Measurements from ENCODE around the gene B4GALT5.

The B4GALT5 gene

DNA sequence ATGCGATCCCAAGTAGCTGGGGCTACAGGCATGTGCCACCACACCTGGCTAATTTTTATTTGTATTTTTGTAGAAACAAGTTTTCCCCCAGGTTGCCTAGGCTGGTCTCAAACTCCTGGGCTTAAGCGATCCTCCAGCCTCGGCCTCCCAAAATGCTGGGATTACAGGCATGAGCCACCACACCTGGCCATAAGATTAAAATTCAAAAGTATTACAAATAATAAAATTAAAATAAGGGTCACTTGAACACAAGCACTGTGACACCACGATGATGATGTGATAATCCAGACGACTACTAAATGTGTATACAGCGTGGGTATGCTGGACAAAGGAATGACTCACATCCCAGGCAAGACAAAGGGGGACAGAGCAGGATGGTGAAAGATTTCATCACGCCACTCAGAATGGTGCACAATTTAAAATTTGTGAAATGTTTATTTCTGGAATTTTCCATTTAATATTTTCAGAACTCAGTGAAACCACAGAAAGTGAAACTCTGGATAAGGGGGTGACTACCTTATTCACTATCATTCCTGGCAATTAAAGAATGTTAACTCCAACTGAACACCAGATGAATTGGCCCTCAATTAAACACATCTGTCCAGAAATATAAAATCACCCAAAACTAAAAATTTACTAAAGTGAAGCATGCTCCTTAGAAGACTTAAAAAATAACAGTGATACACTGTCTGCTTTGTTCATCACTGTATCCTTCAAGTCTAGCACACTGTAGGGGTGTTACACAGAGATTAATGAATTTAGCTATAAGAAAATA is 13.1 kb downstream of the B4GALT5 start:
- no peak overlapping the region for H3K4me3 ChIP-seq (ENCODE audit: low read depth, low read length)
- no peak for TF ChIP-seq CTCF (IDR thresholded peaks at IDR 0.05; ENCODE audit: insufficient read depth, low read depth, low read length, missing control alignments)
- no peak for DNase-seq (ENCODE audit: low read depth)

DNA sequence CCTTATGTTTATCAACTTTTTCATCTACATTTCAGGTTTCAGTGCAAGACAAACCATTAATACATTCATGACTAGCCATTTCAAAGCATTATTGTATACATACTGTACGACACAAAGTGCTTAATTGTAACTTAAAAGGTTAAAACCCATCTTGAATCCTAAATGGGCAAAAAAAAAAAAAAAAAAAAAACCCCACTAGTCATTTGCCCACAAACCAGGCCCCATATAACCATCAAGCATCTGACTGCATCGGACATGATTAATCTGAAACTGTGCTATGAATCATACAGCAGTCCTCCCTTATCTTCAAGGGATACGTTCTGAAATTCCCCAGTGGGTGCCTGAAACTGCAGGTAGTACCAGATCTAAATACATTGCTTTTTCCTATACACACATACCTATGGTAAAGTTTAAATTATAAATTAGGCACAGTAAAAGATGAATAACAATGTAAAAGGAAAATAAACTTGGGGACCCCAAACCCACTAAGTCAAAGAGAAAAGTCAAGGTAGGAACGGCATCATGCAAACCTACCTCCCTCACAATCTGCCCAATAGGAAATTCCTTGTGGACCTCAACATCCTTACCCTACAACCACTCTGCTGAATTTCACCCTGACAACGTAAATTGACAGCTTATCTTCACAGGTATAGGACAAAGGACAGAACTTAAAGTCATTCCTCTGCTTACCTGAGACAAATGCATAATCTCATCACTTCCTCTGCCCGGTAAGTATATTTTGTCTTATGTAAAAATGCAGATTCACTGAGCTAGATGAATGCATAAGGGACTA is 14.3 kb downstream of the B4GALT5 start:
- no peak for TF ChIP-seq CTCF (IDR thresholded peaks at IDR 0.05; ENCODE audit: insufficient read depth, low read depth, low read length, missing control alignments)
- H3K4me3 ChIP-seq (ENCODE audit: low read depth, low read length) = peak overlapping the region; percentile 32

DNA sequence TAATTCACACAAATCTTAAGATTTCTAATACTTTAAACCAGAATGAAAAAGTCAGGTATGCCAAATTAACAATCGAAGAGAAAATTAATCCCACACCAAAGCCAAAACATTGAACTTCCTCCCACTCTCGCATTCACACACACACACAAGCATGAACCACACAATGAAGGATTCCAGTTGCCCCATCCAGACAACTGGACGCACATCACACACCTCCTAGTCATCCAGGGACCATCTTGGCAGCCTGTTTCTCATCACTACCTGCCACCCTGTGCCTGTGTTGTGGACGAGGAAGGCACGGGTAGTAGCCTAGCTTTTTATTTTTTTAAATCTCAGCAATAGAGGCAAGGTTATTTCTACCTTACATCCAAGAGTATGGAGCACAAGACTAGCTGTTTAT is 15.2 kb downstream of the B4GALT5 start:
- H3K4me3 ChIP-seq (ENCODE audit: low read depth, low read length) = no peak overlapping the region
- no peak for TF ChIP-seq CTCF (IDR thresholded peaks at IDR 0.05; ENCODE audit: insufficient read depth, low read depth, low read length, missing control alignments)
- no peak for DNase-seq (ENCODE audit: low read depth)

More for the DNA sequence above, 14.3 kb downstream of the B4GALT5 start:
- peak; percentile 85 for DNase-seq (ENCODE audit: low read depth)

GRCh38 chr20:49697071-49697470 is 16.6 kb downstream of the B4GALT5 start:
- no peak overlapping the region for H3K4me3 ChIP-seq (ENCODE audit: low read depth, low read length)
- DNase-seq (ENCODE audit: low read depth) = no peak
- no peak for TF ChIP-seq CTCF (IDR thresholded peaks at IDR 0.05; ENCODE audit: insufficient read depth, low read depth, low read length, missing control alignments)

DNA sequence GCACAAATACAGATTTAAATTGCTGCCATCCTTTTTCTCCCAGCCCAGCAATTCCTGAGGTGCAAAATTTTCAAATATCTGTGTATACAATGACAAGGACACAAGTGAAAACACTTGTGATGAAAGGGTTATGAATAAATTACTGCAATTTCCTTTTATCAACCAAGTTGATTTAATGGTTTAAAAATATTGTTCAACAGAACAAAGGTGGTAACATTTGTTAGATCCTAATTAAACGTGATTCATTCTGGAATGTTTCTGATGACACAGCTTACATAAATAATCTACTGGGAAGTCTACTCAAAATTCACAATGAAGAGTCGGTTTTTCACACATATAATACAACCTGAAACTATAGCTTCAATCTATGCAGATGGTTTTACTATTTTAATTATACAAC is 17.1 kb downstream of the B4GALT5 start:
- DNase-seq (ENCODE audit: low read depth) = no peak
- TF ChIP-seq CTCF (IDR thresholded peaks at IDR 0.05; ENCODE audit: insufficient read depth, low read depth, low read length, missing control alignments) = no peak
- H3K4me3 ChIP-seq (ENCODE audit: low read depth, low read length) = no peak overlapping the region

GRCh38 chr20:49695830-49696229 is 17.8 kb downstream of the B4GALT5 start:
- no peak for TF ChIP-seq CTCF (IDR thresholded peaks at IDR 0.05; ENCODE audit: insufficient read depth, low read depth, low read length, missing control alignments)
- H3K4me3 ChIP-seq (ENCODE audit: low read depth, low read length) = no peak overlapping the region
- no peak for DNase-seq (ENCODE audit: low read depth)

All from GM12865 (cell line).